ENCODE data around the gene DDIT3.
A peak's percentile ranks its signal among the peaks of the same experiment; 100 is the strongest.

DNA sequence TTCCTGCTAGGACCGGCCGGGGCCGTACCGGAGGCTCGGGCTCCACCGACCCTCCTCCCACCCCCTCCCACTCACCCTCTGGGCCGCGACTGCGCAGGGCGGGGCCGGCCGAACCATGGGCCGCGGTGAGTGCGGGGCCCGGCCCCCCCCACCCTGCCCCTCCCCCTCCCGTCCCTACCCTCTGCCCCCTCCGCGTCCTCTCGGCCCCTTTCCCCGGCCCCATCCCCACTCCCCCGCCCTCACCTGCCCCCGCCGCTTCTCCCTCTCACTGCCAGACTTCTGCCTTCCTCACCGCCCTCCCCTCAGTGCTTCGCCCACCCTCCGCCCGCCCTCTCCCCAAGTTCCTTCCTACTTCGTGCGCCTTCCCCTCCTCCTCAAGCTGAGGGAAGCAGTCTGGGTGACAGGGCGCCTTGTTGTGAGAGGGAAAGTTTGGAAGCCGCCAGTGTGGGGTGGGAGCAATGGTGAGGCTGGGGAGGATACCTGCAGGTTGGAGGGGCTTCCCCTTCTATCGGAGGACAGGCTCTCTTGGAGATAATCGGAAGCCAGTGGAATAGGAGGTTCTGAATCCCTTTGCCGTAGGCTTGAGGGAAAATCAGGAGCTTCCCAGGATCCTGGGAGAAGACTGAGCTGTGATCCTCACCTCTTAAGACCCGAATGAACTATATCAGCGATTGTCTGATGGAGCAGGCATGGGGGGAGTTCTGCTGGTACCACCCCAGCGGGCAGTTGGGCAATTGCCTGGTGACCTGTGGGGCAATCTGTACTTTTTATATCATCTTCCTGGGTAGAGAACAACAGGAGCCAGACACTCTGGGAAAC lies 2.8 kb upstream of the DDIT3 start:
- TF ChIP-seq, protein P1, sequence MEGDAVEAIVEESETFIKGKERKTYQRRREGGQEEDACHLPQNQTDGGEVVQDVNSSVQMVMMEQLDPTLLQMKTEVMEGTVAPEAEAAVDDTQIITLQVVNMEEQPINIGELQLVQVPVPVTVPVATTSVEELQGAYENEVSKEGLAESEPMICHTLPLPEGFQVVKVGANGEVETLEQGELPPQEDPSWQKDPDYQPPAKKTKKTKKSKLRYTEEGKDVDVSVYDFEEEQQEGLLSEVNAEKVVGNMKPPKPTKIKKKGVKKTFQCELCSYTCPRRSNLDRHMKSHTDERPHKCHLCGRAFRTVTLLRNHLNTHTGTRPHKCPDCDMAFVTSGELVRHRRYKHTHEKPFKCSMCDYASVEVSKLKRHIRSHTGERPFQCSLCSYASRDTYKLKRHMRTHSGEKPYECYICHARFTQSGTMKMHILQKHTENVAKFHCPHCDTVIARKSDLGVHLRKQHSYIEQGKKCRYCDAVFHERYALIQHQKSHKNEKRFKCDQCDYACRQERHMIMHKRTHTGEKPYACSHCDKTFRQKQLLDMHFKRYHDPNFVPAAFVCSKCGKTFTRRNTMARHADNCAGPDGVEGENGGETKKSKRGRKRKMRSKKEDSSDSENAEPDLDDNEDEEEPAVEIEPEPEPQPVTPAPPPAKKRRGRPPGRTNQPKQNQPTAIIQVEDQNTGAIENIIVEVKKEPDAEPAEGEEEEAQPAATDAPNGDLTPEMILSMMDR (IDR thresholded peaks at IDR 0.05 in 8 of 11, conservative IDR thresholded peaks at IDR 0.05 in 3 of 11) = peak in 1 of 11 experiments; percentile 18
- TF ChIP-seq POLR2A (IDR thresholded peaks at IDR 0.05) = peak in 2 of 3 donors; percentile 7 to 9

Data from spleen (tissue), 7 donors.